ENCODE measurements around the gene WDR41.

DNA sequence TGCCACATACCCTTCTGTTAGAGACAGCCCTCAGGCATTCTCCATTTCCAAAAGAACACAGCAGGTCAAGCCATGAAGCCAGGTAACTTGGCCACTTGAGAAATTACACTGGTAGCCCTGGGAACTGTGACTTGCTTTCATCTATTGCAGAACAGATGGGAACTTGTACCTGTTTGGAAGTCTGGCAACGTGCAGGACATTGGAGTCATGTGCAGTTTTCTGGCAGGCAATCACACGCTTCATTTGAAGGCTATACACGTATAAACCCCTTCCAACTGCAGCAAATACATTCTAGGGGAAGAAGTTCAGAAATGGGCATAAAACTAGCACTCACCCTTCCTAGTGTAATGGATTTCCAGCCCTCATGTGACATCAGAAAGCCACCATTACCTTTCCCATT is 54.0 kb downstream of the WDR41 start:
- no peak for TF ChIP-seq EZH2 (IDR thresholded peaks at IDR 0.05; ENCODE audit: borderline replicate concordance, low read length)
- TF ChIP-seq, protein P1, sequence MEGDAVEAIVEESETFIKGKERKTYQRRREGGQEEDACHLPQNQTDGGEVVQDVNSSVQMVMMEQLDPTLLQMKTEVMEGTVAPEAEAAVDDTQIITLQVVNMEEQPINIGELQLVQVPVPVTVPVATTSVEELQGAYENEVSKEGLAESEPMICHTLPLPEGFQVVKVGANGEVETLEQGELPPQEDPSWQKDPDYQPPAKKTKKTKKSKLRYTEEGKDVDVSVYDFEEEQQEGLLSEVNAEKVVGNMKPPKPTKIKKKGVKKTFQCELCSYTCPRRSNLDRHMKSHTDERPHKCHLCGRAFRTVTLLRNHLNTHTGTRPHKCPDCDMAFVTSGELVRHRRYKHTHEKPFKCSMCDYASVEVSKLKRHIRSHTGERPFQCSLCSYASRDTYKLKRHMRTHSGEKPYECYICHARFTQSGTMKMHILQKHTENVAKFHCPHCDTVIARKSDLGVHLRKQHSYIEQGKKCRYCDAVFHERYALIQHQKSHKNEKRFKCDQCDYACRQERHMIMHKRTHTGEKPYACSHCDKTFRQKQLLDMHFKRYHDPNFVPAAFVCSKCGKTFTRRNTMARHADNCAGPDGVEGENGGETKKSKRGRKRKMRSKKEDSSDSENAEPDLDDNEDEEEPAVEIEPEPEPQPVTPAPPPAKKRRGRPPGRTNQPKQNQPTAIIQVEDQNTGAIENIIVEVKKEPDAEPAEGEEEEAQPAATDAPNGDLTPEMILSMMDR (conservative IDR thresholded peaks at IDR 0.05 in 1 of 2, IDR thresholded peaks at IDR 0.05 in 1 of 2; ENCODE audit: extremely low read depth in 1 of 2, insufficient read depth in 1 of 2, low read depth in 1 of 2, low read length in 2 of 2): no peak
